Osteocyte (in vitro differentiated cells): ENCODE data around the gene ERH. TPM values are rescaled to one million over a fixed set of nuclear protein-coding genes. Genes with fewer than 3 reads are reported as not detected.

ENCODE experiments used
- DNase-seq: peaks from one replicate; pipeline ENCODE4 v3.0.0; 2021; ENCODE audit warnings: mixed read lengths; ENCODE audit not compliant: unreplicated experiment; ENCODE audit errors: extremely low spot score
- H3K27ac Mint-ChIP-seq: one replicate; pipeline ENCODE4 v1.8.0; 2021; ENCODE audit warnings: mild to moderate bottlenecking, mixed read lengths; ENCODE audit not compliant: unreplicated experiment
- H3K27me3 Mint-ChIP-seq: one replicate; pipeline ENCODE4 v1.8.0; 2021; ENCODE audit warnings: mixed read lengths; ENCODE audit not compliant: unreplicated experiment
- H3K36me3 Mint-ChIP-seq: one replicate; pipeline ENCODE4 v1.8.0; 2021; ENCODE audit warnings: mixed read lengths; ENCODE audit not compliant: unreplicated experiment
- H3K4me1 Mint-ChIP-seq: one replicate; pipeline ENCODE4 v1.8.0; 2021; ENCODE audit warnings: mixed read lengths; ENCODE audit not compliant: unreplicated experiment
- H3K4me3 Mint-ChIP-seq: one replicate; pipeline ENCODE4 v1.8.0; 2021; ENCODE audit warnings: mild to moderate bottlenecking, moderate library complexity, mixed read lengths; ENCODE audit not compliant: unreplicated experiment
- H3K9me3 Mint-ChIP-seq: one replicate; pipeline ENCODE4 v1.8.0; 2021; ENCODE audit warnings: mixed read lengths; ENCODE audit not compliant: unreplicated experiment
- total RNA-seq: library from RNA; stranded (reverse); gene quantifications from 2 replicates; pipeline ENCODE4 v1.2.1, GENCODE V29; 2021
- TF ChIP-seq, protein P1 (sequence below): fragments of 200-600 bp; sonication (generic); IDR thresholded peaks from 2 replicates; pipeline ENCODE4 v1.5.0; 2021; ENCODE audit warnings: antibody characterized with exemption, mild to moderate bottlenecking, moderate library complexity

The ERH gene
- total RNA-seq, 1 donor from 2014 or later, result 211 TPM

DNA sequence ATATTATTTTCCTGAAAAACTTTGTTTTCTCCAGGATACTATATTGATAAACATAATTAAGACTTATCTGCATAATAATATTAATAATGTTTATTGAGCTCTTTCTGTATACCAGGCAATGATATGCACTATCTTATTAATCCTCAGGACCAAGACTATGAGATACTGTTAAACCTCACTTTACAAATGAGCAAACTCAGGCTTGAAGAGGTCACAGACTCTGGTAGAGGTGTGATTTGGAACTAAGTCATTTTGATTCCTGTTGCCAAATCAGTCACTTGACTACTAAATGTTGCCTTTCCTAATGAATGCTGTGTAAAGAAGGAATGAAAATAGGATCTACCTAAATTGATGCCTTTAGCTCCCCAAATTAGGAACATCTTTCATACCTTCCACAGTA lies 7.7 kb upstream of the ERH start:
- Mint-ChIP-seq H3K4me1 (peaks cover 18% of the 10 kb centered on the region), H3K36me3 (peaks cover 6% of the 10 kb centered on the region), H3K27me3 (no peaks in the 10 kb centered on the region), H3K4me3 (no peak overlapping the region), H3K27ac (no peak overlapping the region), H3K9me3 (no peaks in the 10 kb centered on the region)
- TF ChIP-seq, protein P1, sequence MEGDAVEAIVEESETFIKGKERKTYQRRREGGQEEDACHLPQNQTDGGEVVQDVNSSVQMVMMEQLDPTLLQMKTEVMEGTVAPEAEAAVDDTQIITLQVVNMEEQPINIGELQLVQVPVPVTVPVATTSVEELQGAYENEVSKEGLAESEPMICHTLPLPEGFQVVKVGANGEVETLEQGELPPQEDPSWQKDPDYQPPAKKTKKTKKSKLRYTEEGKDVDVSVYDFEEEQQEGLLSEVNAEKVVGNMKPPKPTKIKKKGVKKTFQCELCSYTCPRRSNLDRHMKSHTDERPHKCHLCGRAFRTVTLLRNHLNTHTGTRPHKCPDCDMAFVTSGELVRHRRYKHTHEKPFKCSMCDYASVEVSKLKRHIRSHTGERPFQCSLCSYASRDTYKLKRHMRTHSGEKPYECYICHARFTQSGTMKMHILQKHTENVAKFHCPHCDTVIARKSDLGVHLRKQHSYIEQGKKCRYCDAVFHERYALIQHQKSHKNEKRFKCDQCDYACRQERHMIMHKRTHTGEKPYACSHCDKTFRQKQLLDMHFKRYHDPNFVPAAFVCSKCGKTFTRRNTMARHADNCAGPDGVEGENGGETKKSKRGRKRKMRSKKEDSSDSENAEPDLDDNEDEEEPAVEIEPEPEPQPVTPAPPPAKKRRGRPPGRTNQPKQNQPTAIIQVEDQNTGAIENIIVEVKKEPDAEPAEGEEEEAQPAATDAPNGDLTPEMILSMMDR, result no peak
- DNase-seq, result no peak

DNA sequence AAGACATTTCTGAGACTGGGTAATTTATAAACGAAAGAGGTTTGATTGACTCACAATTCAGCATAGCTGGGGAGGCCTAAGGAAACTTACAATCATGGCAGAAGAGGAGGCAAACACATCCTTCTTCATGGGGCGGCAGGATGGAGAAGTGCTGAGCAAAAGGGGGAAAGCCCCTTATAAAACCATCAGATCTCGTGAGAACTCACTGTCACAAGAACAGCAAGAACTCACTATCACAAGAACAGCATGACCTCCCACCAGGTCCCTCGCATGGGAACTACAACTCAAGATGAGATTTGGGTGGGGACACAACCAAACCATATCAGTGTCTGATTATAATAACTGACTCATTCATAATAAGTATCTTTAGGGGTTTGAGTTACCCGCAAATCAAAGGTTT lies 6.8 kb upstream of the ERH start:
- TF ChIP-seq, protein P1, result no peak
- H3K4me1 Mint-ChIP-seq, result peaks cover 26% of the 10 kb centered on the region
- H3K4me3 Mint-ChIP-seq, result no peak overlapping the region
- no peak for DNase-seq
- no peaks in the 10 kb centered on the region for H3K9me3 Mint-ChIP-seq
- H3K36me3 Mint-ChIP-seq, result peaks cover 6% of the 10 kb centered on the region
- H3K27me3 Mint-ChIP-seq, result no peaks in the 10 kb centered on the region
- H3K27ac Mint-ChIP-seq, result no peak overlapping the region

DNA sequence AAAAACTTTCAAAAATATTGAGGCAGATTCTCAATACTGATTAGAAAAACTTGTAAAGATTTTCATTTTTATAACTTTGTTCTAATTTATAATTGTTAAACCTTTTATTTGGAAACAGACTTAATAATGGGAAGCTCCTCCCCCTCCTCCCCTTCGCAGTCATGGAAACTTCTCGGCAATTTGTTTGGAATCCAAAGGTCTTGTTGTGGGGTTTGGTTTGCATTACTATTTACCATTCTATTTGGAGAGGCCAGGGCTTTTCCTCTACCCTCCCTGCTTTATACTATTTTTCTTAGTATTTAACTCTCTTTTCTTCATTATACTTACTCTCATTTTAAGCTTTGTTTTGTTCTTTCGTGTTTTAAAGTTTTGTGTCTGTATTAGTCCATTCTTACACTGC lies 6.4 kb upstream of the ERH start:
- peaks cover 6% of the 10 kb centered on the region for H3K36me3 Mint-ChIP-seq
- H3K4me1 Mint-ChIP-seq, result peaks cover 30% of the 10 kb centered on the region
- H3K9me3 Mint-ChIP-seq, result no peaks in the 10 kb centered on the region
- H3K4me3 Mint-ChIP-seq, result no peak overlapping the region
- TF ChIP-seq, protein P1, result no peak
- DNase-seq, result no peak
- H3K27me3 Mint-ChIP-seq, result no peaks in the 10 kb centered on the region
- no peak overlapping the region for H3K27ac Mint-ChIP-seq

DNA sequence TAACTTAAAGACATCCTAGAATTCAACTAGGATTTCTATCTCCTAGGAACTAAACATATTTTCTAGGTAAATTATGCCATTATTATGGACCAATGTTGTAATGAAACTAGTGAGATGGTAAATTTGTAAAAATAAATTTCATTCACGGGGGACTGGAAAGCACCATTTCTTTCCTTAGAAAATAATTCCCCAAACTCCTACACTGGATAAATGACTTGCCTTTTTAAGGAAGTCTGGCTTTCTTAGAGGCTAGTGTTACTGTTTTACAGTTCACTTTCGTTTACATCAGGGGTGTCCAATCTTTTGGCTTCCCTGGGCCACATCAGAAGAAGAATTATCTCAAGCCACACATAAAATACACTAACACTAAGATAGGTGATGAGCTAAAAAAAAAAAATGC lies 3.7 kb upstream of the ERH start:
- Mint-ChIP-seq H3K36me3 (no peaks in the 10 kb centered on the region), H3K4me1 (peaks cover 42% of the 10 kb centered on the region), H3K4me3 (peak overlapping the region; percentile 14), H3K9me3 (no peaks in the 10 kb centered on the region), H3K27me3 (no peaks in the 10 kb centered on the region), H3K27ac (no peak overlapping the region)
- DNase-seq, result no peak
- TF ChIP-seq, protein P1, result no peak

DNA sequence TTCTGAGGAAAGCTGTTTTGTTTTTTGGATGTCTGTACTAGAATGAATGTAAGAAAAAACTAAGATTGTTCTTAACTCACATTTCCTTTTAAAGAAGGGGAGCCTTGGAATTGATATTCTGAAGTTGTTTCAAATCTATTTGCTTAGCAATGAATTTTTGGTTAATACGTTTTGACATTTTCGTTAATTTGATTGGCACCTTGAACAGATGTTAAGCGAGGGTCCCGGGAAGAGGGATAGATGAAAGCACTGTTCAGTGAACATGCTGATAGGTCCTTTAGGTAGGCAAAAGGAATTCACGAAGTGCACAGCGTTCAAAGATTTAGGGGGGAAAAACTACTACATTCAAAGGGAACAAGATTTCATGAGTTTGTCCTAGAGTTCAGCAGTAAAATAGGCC lies 2.1 kb upstream of the ERH start:
- TF ChIP-seq, protein P1, result no peak
- no peaks in the 10 kb centered on the region for H3K9me3 Mint-ChIP-seq
- DNase-seq, result no peak
- peaks cover 8% of the 10 kb centered on the region for H3K36me3 Mint-ChIP-seq
- no peak overlapping the region for H3K27ac Mint-ChIP-seq
- peaks cover 55% of the 10 kb centered on the region for H3K4me1 Mint-ChIP-seq
- H3K4me3 Mint-ChIP-seq, result peak overlapping the region; percentile 95
- H3K27me3 Mint-ChIP-seq, result no peaks in the 10 kb centered on the region
